Stimulated activated naive CD8-positive, alpha-beta T cell treated with anti-CD3 and anti-CD28 coated beads, Interleukin-15, amount 100 ng/mL, for 72 hours (primary cell): ENCODE measurements around the gene SLC44A1.
"Not testable (repeated sequence)": the region's sequence is repeated elsewhere in the genome, so short reads cannot be mapped to it uniquely, and the experiment has no call there.

ENCODE experiments used
- ATAC-seq: fragments of 150-1000 bp; cut with Tn5 transposase; 2 replicates; pipeline ENCODE4 v1.10.0; 2021; ENCODE audit warnings: mild to moderate bottlenecking, moderate library complexity
- DNase-seq, 2 donors: peaks; one replicate each; pipeline ENCODE4 v3.0.0; 2021 to 2022
- H3K27ac Mint-ChIP-seq, 2 donors: one replicate each; pipeline ENCODE4 v1.8.0; 2022; ENCODE audit warnings: mild to moderate bottlenecking in 2 of 2, mixed read lengths in 2 of 2, moderate library complexity in 2 of 2
- H3K27me3 Mint-ChIP-seq: one replicate; pipeline ENCODE4 v1.8.0; 2022; ENCODE audit warnings: mixed read lengths
- H3K4me1 Mint-ChIP-seq: one replicate; pipeline ENCODE4 v1.8.0; 2022; ENCODE audit warnings: mild to moderate bottlenecking, mixed read lengths
- H3K4me3 Mint-ChIP-seq, 2 donors: one replicate each; pipeline ENCODE4 v1.8.0; 2022; ENCODE audit warnings: mild to moderate bottlenecking in 2 of 2, mixed read lengths in 2 of 2, moderate library complexity in 1 of 2
- H3K9me3 Mint-ChIP-seq, 2 donors: one replicate each; pipeline ENCODE4 v1.8.0; 2022; ENCODE audit warnings: mixed read lengths in 2 of 2

Gene SLC44A1

DNA sequence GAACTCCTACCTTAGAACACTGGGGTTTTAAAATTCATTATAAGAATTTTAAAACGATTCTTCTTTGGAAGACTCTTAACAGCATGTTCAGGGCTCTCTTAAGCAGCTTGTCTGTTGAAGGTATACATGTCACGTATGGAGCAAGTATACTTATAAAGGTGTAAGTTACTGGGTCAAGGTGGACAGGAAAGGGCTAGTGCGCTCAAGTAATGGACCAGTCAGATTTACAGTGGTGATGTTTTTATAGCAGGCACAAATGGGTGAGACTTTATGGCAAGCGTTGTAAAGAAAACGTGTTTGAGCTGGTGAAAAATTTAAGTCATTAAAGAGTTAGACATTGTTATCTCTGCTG is 7.9 kb downstream of the SLC44A1 start:
- Mint-ChIP-seq H3K4me1 (no peaks in the 10 kb centered on the region), H3K27me3 (no peaks in the 10 kb centered on the region), H3K9me3 (no peaks in the 10 kb centered on the region), H3K27ac (no peak overlapping the region), H3K4me3 (no peak overlapping the region)
- no peak for ATAC-seq
- DNase-seq, result no peak

DNA sequence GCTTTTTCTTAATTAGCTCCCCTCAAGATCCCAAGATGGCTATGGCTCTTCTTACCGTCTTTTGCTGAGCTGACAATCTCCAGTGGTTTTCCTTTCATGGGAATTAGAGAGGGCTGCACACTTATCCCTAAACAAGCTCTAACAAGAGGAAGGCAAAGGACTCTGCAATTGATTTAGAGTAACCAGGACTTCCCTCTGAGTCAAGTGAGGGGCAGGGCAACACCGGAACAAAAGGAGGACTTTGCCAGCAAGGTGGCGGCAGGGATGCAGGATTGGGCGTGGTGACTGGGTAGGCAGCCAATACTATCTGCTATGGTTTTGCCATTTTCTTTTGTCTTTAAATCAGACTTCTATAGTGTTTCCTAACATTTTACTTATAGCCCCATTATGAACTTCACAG is 9.8 kb downstream of the SLC44A1 start:
- H3K4me3 Mint-ChIP-seq, result no peak overlapping the region

DNA sequence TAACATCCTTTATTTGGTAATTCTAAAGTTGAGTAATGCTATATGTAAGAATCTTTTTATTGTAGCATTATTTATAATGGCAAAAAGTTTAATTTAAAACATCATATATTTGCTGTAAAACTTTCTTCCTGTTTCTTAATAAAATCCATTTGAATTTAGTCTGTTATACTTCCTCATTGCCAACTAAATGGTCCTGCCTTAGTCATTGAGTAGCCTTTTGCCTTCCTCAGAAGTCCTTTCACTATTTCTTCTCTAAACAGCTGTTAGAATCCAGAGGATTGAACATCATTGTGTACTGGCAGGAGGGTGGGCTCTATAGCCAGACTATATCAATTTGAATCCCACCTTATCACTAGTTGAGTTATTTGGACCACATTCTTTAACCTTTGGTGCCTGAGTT is 11.0 kb downstream of the SLC44A1 start:
- H3K4me1 Mint-ChIP-seq, result peaks cover 14% of the 10 kb centered on the region
- H3K27me3 Mint-ChIP-seq, result no peaks in the 10 kb centered on the region
- ATAC-seq, result no peak
- H3K4me3 Mint-ChIP-seq, result no peak overlapping the region
- no peak overlapping the region for H3K27ac Mint-ChIP-seq
- H3K9me3 Mint-ChIP-seq, result no peaks in the 10 kb centered on the region
- DNase-seq, result no peak

More for the DNA sequence above, 9.8 kb downstream of the SLC44A1 start:
- ATAC-seq (no peak), DNase-seq (no peak)
- Mint-ChIP-seq H3K27me3 (no peaks in the 10 kb centered on the region), H3K9me3 (no peaks in the 10 kb centered on the region), H3K27ac (no peak overlapping the region), H3K4me1 (peaks cover 4% of the 10 kb centered on the region)

DNA sequence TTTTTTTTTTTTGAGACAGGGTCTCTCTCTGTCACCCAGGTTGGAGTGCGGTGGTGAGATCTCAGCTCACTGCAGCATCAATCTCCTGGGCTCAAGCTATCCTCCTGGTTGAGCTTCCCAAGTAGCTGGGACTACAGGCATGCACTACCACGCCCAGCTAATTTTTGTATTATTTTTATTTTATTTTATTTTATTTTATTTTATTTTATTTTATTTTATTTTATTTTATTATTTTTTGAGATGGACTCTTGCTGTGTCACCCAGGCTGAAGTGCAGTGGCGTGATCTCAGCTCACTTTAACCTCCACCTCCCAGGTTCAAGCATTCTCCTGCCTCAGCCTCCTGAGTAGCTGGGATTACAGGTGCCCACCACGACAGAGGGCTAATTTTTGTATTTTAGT is 12.1 kb downstream of the SLC44A1 start:
- DNase-seq, H3K27me3 Mint-ChIP-seq, H3K27ac Mint-ChIP-seq, ATAC-seq, H3K9me3 Mint-ChIP-seq, H3K4me3 Mint-ChIP-seq: not testable (repeated sequence)
- peaks cover 15% of the 10 kb centered on the region for H3K4me1 Mint-ChIP-seq

DNA sequence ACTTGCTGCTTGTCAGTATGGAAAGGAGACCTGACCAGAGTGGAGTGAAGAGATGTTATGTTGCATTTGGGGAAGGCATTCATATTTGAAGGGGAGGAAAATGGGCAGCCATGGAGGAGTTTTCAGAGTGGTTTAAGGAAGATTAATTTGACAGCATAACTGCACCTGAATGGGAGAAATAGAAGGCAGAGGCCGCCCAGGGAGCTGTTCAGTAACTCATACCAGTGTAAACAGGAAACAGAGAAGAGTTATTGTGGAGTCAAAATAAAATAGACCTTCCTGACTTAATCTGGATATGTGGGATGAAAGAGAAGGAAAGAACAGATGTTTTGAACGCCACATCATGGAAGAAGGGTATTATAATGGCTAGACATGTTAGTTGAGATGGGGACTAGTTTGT is 13.4 kb downstream of the SLC44A1 start:
- Mint-ChIP-seq H3K9me3 (no peaks in the 10 kb centered on the region), H3K4me1 (peaks cover 15% of the 10 kb centered on the region), H3K4me3 (no peak overlapping the region), H3K27me3 (no peaks in the 10 kb centered on the region), H3K27ac (no peak overlapping the region)
- ATAC-seq, result no peak
- no peak for DNase-seq

DNA sequence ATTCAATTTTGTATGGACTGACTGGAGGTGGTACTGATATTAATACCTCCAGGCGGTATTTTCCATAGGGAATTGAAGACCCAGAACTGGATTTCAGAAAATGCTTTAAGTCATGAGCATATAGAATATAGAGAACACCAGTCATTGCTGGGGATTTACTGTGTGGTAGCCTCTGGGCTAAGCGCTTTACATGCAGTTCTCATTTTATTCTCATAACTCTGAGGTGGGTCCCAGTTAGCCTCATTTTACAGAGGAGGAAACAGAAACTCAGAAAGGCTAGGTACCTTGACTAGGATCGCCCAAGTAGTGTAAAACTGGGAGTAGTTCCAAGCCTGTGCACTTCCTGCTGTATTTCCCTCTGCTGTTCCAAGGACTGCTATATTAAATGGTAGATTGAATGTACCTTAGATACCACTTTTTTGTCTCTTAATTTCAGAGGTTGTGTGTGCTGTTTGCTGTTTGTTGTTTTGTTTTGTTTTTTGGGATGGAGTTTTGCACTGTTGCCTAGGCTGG is 13.8 kb downstream of the SLC44A1 start:
- Mint-ChIP-seq H3K27me3 (no peaks in the 10 kb centered on the region), H3K4me1 (peaks cover 15% of the 10 kb centered on the region), H3K4me3 (no peak overlapping the region), H3K9me3 (no peaks in the 10 kb centered on the region), H3K27ac (no peak overlapping the region)
- DNase-seq (no peak), ATAC-seq (no peak)

DNA sequence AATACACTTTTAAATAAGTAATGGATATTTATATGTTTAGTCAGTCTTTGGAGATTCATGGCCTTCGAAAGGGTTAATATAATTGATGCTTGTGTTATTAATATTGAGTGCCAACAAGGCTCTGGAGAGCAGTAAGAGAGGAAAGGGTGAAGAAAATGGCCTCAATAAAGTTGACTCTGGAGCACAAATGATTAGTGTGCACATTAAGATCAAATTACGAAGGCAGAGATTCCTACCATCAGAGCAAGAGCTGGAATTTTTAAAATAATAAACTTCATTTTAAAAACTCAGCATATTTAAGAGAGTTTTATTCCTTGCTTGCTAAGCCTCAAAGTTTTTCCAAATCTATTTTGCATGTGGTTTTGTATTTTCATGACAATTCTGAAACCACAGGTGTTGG is 14.8 kb downstream of the SLC44A1 start:
- DNase-seq, result no peak

DNA sequence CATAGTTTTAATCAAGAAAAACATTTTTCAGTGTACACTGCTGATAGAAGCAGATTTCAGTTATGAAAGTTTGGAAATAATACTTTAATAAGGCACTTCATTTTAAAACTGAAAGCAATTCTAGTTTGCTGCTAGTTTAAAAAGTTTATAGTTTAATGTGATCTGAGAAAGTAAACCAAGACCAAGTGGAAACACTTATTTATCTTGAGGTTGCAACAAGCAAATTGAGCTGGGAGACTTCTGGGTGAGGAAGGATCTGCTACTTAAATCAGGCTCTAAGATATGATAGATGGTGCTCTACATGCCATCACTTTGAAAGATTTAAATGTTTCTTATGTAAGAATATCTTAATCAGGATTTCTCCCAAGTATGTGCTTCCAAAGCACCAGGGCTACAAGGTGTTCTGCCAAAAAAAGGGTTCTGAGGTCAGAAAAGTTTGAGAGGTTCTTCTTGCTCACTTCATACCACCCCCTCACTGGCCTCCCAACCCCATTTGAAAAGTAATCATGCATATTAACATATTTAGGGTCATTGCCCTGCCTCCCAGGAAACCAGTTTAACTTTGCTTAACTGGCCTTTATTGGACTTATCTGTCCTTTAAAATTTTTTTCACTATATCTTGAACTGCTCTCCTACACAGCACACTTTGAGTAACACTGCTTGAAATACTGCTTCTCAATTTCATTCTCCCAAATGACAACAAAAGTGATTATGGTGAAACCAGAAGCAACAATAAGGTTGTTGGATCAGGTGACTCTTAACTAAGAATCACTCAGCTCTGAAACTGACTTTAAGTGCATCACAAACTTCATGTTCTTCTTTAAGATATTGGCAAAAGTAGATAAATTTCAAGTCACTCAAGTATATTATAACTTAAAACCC is 15.5 kb downstream of the SLC44A1 start:
- Mint-ChIP-seq H3K4me1 (peaks cover 29% of the 10 kb centered on the region), H3K4me3 (no peak overlapping the region), H3K27ac (peak overlapping the region in 1 of 2 donors; percentile 6), H3K27me3 (no peaks in the 10 kb centered on the region), H3K9me3 (no peaks in the 10 kb centered on the region)
- ATAC-seq (no peak), DNase-seq (no peak)

More for the DNA sequence above, 14.8 kb downstream of the SLC44A1 start:
- no peak for ATAC-seq
- Mint-ChIP-seq H3K27me3 (no peaks in the 10 kb centered on the region), H3K4me3 (no peak overlapping the region), H3K27ac (no peak overlapping the region), H3K9me3 (no peaks in the 10 kb centered on the region), H3K4me1 (peaks cover 22% of the 10 kb centered on the region)

DNA sequence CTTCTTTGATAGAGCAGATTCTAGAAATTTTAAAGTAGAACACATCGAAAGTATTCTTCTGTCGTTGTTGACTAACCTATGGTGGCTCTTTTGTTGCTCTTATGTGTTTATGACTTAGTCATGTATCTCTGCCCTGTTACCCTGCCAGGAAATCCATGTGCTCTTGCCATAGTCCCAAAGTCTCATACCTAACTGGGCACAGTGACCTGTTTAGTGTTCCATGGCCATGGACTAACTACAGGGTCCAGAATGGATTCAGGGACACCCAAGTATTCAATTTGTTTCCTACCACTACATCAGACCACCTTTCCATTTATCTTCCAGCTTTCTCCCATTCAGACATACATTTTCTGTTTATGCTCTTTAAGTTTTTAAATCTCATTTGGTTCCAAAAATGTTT is 18.0 kb downstream of the SLC44A1 start:
- Mint-ChIP-seq H3K4me1 (peaks cover 33% of the 10 kb centered on the region), H3K27ac (no peak overlapping the region), H3K4me3 (no peak overlapping the region), H3K27me3 (no peaks in the 10 kb centered on the region), H3K9me3 (no peaks in the 10 kb centered on the region)
- DNase-seq (no peak), ATAC-seq (no peak)

DNA sequence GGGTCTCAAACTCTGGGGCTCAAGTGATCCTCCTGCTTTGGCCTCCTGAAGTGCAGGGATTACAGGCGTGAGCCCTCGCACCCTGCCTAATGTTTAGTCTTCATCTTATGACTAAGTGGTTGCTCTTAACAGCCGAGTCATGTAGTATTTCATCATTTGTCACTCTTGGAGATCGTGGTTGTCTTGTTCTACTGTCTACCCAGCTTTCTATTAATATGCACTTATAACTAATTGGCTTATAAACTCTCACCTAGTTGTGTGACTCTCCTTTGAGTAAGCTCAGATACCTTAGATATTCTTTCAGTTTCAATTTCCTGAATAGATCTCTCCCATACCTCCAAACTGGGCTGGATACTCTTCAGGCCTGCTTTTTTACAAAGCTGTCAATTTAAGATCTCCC is 19.9 kb downstream of the SLC44A1 start:
- peak overlapping the region in 1 of 2 donors; percentile 24 for H3K27ac Mint-ChIP-seq
- peak; percentile 83 for ATAC-seq

DNA sequence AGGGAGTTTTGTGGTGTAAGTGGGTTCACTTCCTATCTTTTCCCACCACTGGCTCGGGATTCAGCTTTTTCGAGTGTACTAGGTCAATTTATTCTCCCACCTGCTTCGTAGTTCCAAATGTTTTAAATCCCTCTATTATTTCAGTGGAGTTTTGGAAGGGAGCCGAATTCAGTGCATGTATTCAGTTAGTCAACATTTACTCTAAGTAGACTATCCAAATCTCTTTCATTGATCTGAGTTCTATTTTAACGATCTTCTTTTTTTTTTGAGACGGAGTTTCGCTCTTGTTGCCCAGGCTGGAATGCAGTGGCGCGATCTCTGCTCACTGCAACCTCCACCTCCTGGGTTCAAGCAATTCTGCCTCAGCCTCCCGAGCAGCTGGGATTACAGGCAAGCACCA is 23.8 kb downstream of the SLC44A1 start:
- ATAC-seq, H3K27me3 Mint-ChIP-seq, H3K4me3 Mint-ChIP-seq, H3K27ac Mint-ChIP-seq, H3K9me3 Mint-ChIP-seq, DNase-seq: not testable (repeated sequence)
- H3K4me1 Mint-ChIP-seq, result peaks cover 17% of the 10 kb centered on the region

More for the DNA sequence above, 19.9 kb downstream of the SLC44A1 start:
- no peaks in the 10 kb centered on the region for H3K9me3 Mint-ChIP-seq
- peaks cover 27% of the 10 kb centered on the region for H3K4me1 Mint-ChIP-seq
- no peak for DNase-seq
- no peak overlapping the region for H3K4me3 Mint-ChIP-seq
- H3K27me3 Mint-ChIP-seq, result no peaks in the 10 kb centered on the region

DNA sequence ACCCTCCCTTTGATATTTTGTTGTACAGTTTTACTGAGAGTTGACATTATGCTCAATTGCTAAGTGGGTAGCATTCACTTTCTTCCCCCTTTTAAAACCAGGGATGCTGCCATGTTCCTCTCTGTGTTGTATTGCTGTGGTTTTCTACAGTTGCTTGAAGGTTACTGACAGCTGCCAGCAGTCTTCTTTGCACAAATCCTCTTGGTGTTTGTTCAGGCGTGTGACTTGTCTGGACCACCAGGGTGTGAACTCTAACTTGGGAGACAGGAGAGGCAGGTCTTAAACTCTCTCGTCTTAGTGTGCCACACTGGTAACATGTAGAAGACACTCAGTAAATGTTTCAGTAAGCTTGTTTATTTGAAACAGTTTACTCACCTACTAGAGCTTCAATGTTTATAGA is 25.1 kb downstream of the SLC44A1 start:
- H3K9me3 Mint-ChIP-seq, result no peaks in the 10 kb centered on the region
- no peak for DNase-seq

DNA sequence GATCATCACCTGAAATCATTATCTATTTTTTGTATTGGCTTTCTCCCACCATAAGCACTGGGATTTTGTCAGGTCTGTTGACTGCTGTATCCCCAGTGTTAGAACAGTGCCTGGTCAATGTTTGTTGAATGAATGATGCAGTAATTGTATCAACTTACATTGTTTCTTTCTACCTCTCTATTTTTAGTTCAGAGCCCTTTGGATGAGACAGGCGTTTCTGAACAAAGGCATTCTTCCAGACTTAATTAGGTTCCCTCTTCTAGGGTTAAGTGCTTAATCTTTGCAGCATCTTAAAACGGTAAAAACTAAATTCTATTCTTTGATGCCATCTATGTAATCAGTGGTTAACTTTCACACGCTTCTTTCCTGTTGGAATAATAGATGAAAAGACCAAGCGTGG is 26.3 kb downstream of the SLC44A1 start:
- Mint-ChIP-seq H3K9me3 (no peaks in the 10 kb centered on the region), H3K27ac (no peak overlapping the region), H3K4me3 (no peak overlapping the region), H3K27me3 (no peaks in the 10 kb centered on the region), H3K4me1 (peaks cover 3% of the 10 kb centered on the region)
- DNase-seq, result no peak
- no peak for ATAC-seq

More for the DNA sequence above, 25.1 kb downstream of the SLC44A1 start:
- Mint-ChIP-seq H3K27ac (no peak overlapping the region), H3K27me3 (no peaks in the 10 kb centered on the region), H3K4me3 (no peak overlapping the region), H3K4me1 (peaks cover 7% of the 10 kb centered on the region)
- ATAC-seq, result no peak

DNA sequence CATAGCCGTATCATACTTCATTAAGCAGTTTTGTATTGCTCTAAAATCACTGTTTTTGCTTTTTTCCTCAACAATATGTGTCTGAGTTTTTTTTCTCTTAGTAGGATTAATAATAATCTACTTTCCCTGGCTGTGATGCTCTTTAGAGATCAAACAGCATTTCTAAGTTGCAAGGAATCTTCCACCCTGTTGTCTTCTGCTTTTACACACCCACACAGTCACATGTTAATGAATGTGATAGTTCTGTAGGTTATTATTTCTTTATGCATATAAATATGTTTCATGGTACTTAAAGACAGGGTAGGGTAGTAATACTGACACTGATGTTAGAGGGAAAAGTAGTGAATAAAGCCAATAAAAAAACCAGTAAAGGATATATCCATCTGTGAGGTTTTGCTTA is 29.3 kb downstream of the SLC44A1 start:
- Mint-ChIP-seq H3K27me3 (no peaks in the 10 kb centered on the region), H3K27ac (no peak overlapping the region), H3K9me3 (no peaks in the 10 kb centered on the region), H3K4me3 (no peak overlapping the region), H3K4me1 (peaks cover 5% of the 10 kb centered on the region)
- ATAC-seq (no peak), DNase-seq (no peak)

DNA sequence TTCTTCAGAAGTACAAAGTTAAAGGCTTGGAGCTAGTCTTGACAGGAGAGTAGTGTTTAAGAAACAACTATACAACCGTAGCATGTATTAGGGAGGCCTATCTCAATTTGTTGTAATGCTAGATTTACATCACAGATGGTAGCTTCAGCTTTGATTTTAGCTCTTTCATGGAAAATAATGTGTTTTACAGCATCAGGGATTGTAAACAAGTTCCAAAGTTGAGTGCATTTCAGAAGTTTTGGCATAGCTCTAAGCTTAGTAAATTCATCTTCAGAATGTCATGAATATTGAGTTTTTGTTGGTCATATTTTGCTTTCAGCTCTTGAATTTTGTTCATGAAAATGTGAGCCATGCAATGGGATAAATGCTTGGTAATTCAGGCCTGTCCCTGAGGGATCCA is 30.7 kb downstream of the SLC44A1 start:
- H3K9me3 Mint-ChIP-seq, result no peaks in the 10 kb centered on the region
- no peaks in the 10 kb centered on the region for H3K27me3 Mint-ChIP-seq
- no peak for ATAC-seq
- H3K4me1 Mint-ChIP-seq, result peaks cover 5% of the 10 kb centered on the region
- no peak overlapping the region for H3K27ac Mint-ChIP-seq
- H3K4me3 Mint-ChIP-seq, result no peak overlapping the region
- DNase-seq, result no peak

DNA sequence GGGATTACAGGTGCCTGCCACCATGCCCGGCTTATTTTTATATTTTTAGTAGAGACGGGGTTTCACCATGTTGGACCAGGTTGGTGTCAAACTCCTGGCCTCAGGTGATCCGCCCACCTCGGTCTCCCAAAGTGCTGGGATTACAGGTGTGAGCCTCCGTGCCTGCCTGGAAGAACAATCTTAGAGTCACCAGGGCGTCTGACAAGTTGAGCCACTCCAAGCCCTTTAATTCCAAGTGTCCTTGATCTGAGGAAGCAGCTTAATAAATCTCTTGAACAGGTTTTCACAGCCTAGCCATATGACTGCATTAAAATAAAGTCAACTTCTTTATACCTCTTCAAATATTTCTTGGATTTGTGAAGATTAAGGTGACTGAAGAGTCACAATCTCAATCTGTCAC is 31.5 kb downstream of the SLC44A1 start:
- no peaks in the 10 kb centered on the region for H3K27me3 Mint-ChIP-seq
- DNase-seq (no peak), ATAC-seq (no peak)
- H3K4me1 Mint-ChIP-seq, result peaks cover 5% of the 10 kb centered on the region
- H3K9me3 Mint-ChIP-seq, result no peaks in the 10 kb centered on the region
- no peak overlapping the region for H3K4me3 Mint-ChIP-seq
- no peak overlapping the region for H3K27ac Mint-ChIP-seq

DNA sequence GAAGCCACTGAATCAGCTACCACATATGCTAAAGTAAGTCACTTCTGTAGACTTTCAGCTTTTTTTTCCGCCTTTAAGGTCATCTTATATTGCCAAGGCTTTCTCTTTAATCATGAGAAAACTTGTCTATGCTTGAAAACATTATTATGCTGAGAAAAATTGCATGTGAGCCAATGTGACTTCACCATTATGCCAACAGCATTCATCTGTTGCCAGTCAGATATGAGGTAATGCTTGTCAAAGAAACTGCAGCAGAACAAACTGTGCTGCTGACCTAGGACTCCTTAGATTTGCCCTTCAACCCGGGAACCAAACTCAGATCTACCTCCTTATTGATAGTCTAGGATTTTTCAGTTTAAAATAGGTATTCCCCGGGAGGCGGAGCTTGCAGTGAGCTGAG is 34.3 kb downstream of the SLC44A1 start:
- Mint-ChIP-seq H3K4me1 (peaks cover 5% of the 10 kb centered on the region), H3K27me3 (no peaks in the 10 kb centered on the region), H3K4me3 (no peak overlapping the region), H3K27ac (no peak overlapping the region), H3K9me3 (no peaks in the 10 kb centered on the region)
- no peak for DNase-seq
- ATAC-seq, result no peak
